Mammary epithelial cell (primary cell): Measurements from ENCODE around the gene KDM7A.

Source experiments
- EZH2 ChIP-seq: IDR thresholded peaks from 2 replicates; pipeline ENCODE4 v1.6.1; 2012; ENCODE audit warnings: low read length, inconsistent platforms, borderline replicate concordance
- TF ChIP-seq, protein P1 (sequence below), 2 donors: IDR thresholded peaks in 1 of 2; conservative IDR thresholded peaks in 1 of 2; 2 replicates each; pipeline ENCODE4 v1.5.1; 2011 to 2012; ENCODE audit warnings: inconsistent platforms in 2 of 2, low read length in 2 of 2, mild to moderate bottlenecking in 2 of 2, control low read depth in 1 of 2, low read depth in 1 of 2; ENCODE audit not compliant: insufficient read depth in 1 of 2; ENCODE audit errors: extremely low read depth in 1 of 2

DNA sequence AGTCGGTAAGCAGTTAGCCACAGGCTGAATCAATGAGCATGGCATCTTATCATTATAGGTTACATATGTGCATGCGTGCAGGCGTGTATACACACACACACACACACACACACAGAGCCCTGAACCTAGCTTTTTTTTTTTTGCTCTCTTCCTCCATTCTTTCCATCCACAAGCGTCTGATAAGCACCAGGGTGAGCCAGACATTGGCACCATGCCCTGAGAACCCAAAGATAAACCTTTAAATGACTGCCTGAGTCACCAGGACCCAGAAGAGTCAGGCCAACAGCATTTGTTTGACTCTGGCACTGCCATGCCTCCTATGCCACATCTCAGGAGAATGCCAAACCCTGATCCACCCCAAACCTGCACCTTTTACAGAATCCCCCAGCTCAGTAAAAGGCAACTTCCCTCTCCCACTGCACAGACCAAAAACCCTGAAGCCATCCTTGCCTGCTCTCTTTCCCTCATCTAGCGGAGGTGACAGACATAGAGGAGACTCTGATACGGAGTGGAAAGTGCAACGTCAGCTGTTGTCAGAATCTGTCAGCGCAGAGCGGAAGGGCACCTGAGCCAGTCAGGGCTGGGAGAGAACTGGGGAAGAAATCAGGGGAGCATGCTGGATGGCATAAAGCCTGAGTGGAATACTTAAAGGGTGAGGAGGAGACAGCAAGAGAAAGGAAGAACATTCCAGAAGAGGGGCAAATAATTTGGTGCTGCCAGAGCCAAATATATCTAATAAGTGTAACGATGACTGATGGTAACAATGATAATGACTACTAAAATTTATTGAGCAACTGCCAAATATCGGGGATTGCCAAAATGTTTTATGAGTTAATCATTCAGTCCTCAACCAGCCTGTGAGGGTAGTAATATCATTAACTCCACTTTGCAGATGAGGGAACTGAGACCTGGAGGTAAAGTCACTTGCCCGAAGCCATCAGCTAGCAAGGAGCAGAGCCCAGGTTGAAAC is 117.2 kb downstream of the KDM7A start:
- TF ChIP-seq, protein P1, sequence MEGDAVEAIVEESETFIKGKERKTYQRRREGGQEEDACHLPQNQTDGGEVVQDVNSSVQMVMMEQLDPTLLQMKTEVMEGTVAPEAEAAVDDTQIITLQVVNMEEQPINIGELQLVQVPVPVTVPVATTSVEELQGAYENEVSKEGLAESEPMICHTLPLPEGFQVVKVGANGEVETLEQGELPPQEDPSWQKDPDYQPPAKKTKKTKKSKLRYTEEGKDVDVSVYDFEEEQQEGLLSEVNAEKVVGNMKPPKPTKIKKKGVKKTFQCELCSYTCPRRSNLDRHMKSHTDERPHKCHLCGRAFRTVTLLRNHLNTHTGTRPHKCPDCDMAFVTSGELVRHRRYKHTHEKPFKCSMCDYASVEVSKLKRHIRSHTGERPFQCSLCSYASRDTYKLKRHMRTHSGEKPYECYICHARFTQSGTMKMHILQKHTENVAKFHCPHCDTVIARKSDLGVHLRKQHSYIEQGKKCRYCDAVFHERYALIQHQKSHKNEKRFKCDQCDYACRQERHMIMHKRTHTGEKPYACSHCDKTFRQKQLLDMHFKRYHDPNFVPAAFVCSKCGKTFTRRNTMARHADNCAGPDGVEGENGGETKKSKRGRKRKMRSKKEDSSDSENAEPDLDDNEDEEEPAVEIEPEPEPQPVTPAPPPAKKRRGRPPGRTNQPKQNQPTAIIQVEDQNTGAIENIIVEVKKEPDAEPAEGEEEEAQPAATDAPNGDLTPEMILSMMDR (conservative IDR thresholded peaks at IDR 0.05 in 1 of 2, IDR thresholded peaks at IDR 0.05 in 1 of 2; ENCODE audit: extremely low read depth in 1 of 2, insufficient read depth in 1 of 2, low read depth in 1 of 2, low read length in 2 of 2): no peak
- TF ChIP-seq EZH2: no peak
